Stimulated activated memory B cell treated with anti-CD40 and anti-IgM and Interleukin-4, amounts not matched to agents 10 μg/mL and 1 μg/mL and 100 μg/mL, for 72 hours (primary cell): ENCODE results near the gene RGS13.

Experiments used
- ATAC-seq: fragments of 150-1000 bp; cut with Tn5 transposase; 2 replicates; pipeline ENCODE4 v1.10.0; 2021
- H3K27ac Mint-ChIP-seq: one replicate; pipeline ENCODE4 v1.8.0; 2022; ENCODE audit warnings: mild to moderate bottlenecking, mixed read lengths
- H3K27me3 Mint-ChIP-seq: one replicate; pipeline ENCODE4 v1.8.0; 2022; ENCODE audit warnings: mixed read lengths
- H3K36me3 Mint-ChIP-seq: one replicate; pipeline ENCODE4 v1.8.0; 2022; ENCODE audit warnings: mixed read lengths
- H3K4me1 Mint-ChIP-seq: one replicate; pipeline ENCODE4 v1.8.0; 2022; ENCODE audit warnings: mixed read lengths
- H3K4me3 Mint-ChIP-seq: one replicate; pipeline ENCODE4 v1.8.0; 2022; ENCODE audit warnings: mild to moderate bottlenecking, moderate library complexity, mixed read lengths
- H3K9me3 Mint-ChIP-seq: one replicate; pipeline ENCODE4 v1.8.0; 2022; ENCODE audit warnings: mixed read lengths

The RGS13 gene

DNA sequence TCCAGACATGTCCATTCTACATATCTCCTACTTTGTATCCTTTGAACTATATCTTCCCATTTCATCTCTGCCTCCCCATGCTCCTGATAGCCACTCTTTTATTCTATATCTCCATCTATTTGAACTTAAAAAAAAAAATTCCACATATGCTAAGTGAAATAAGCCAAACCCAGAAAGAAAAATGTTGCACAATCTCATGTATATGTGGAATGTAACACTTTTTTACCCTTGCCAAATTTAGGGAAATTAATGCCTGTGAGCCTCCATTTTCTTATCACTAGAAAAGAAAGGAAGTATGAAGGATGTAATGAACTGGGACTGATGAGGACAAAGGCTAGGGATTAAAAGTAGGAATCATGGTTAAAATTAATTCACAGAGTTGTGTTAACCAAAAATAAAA, 53.5 kb downstream of the RGS13 start:
- Mint-ChIP-seq H3K4me3 (no peak overlapping the region), H3K27me3 (peaks cover 33% of the 10 kb centered on the region), H3K4me1 (no peaks in the 10 kb centered on the region), H3K36me3 (no peaks in the 10 kb centered on the region), H3K9me3 (peaks cover 8% of the 10 kb centered on the region), H3K27ac (no peak overlapping the region)
- no peak for ATAC-seq

DNA sequence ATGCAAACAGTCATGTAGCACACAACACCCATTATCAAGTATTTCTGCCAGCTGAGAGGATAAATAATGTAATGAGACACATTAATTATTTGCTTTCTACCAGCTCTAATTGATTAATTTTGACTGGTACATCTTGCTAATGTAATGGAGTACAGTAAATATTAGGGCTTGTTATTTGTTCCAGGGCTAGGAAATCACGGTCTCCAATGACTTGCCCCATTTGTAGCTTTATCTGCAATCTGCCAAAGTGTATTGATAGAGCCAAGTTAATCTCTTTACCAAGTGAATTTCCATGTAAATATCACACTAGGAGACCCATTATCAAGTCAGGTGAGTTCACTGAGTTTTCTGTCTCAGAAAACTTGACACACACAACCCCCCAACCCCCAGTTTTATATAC, 55.1 kb downstream of the RGS13 start:
- Mint-ChIP-seq H3K27me3 (peaks cover 33% of the 10 kb centered on the region), H3K36me3 (no peaks in the 10 kb centered on the region), H3K9me3 (peaks cover 8% of the 10 kb centered on the region), H3K4me1 (no peaks in the 10 kb centered on the region), H3K4me3 (no peak overlapping the region), H3K27ac (no peak overlapping the region)
- ATAC-seq = no peak

GRCh38 chr1:192696082-192696481, 60.1 kb downstream of the RGS13 start:
- H3K9me3 Mint-ChIP-seq = peaks cover 6% of the 10 kb centered on the region
- no peaks in the 10 kb centered on the region for H3K36me3 Mint-ChIP-seq
- H3K27ac Mint-ChIP-seq = no peak overlapping the region
- H3K27me3 Mint-ChIP-seq = peaks cover 11% of the 10 kb centered on the region
- ATAC-seq = no peak
- H3K4me1 Mint-ChIP-seq = no peaks in the 10 kb centered on the region
- no peak overlapping the region for H3K4me3 Mint-ChIP-seq

DNA sequence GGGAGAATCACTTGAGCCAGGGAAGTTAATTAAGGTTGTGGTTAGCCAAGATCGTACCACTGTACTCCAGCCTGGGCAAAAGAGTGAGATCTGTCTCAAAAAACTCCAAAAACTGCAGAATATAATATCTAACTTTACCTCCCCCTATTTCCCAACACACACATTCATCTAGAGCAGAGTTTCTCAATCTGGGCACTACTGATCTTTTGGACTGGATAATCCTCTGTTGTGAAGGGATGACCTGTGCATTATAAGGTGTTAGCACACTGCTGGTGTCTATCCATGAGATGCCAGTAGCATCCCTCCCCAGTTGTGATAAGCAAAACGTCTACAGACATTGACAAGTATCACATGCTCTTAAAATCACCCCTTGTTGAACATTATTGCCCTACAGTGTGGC, 61.8 kb downstream of the RGS13 start:
- Mint-ChIP-seq H3K36me3 (no peaks in the 10 kb centered on the region), H3K27me3 (peaks cover 4% of the 10 kb centered on the region), H3K4me3 (no peak overlapping the region), H3K9me3 (peaks cover 2% of the 10 kb centered on the region), H3K4me1 (no peaks in the 10 kb centered on the region), H3K27ac (no peak overlapping the region)
- no peak for ATAC-seq

- ATAC-seq = no peak
- Mint-ChIP-seq H3K9me3 (no peaks in the 10 kb centered on the region), H3K36me3 (no peaks in the 10 kb centered on the region), H3K4me3 (no peak overlapping the region), H3K27ac (no peak overlapping the region), H3K4me1 (no peaks in the 10 kb centered on the region), H3K27me3 (no peaks in the 10 kb centered on the region)
These were observed 62.8 kb downstream of the RGS13 start for GRCh38 chr1:192698731-192699130.

DNA sequence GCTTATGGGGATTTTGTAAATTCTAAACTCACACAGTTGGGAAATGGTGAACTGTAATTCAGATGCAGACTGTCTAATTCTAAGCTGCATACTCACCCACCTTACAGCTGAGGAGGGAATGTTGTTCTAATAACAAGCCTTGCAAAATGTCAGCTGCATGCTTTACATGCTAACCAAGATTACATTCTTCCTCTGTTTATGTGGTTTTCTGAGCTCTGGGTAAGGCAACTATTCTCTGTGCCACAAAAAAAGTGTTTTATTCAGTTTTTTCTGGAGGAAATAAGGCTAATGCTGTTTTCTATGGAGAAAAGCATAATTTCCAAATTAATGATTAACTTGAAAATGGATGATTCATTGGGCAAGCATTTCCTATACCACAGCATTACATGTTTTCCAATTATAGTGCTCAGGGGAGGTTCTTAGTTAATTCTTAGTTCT, 64.9 kb downstream of the RGS13 start:
- no peaks in the 10 kb centered on the region for H3K9me3 Mint-ChIP-seq
- H3K4me1 Mint-ChIP-seq = no peaks in the 10 kb centered on the region
- no peak overlapping the region for H3K27ac Mint-ChIP-seq
- H3K27me3 Mint-ChIP-seq = no peaks in the 10 kb centered on the region
- ATAC-seq = no peak
- H3K4me3 Mint-ChIP-seq = no peak overlapping the region
- no peaks in the 10 kb centered on the region for H3K36me3 Mint-ChIP-seq

- H3K36me3 Mint-ChIP-seq = no peaks in the 10 kb centered on the region
- ATAC-seq = no peak
- no peaks in the 10 kb centered on the region for H3K27me3 Mint-ChIP-seq
These were observed 66.4 kb downstream of the RGS13 start for GRCh38 chr1:192702212-192702902.

GRCh38 chr1:192703283-192704206, 67.6 kb downstream of the RGS13 start:
- no peaks in the 10 kb centered on the region for H3K27me3 Mint-ChIP-seq
- H3K4me1 Mint-ChIP-seq = no peaks in the 10 kb centered on the region
- H3K36me3 Mint-ChIP-seq = no peaks in the 10 kb centered on the region
- no peaks in the 10 kb centered on the region for H3K9me3 Mint-ChIP-seq
- peak overlapping the region; percentile 32 for H3K4me3 Mint-ChIP-seq
- no peak overlapping the region for H3K27ac Mint-ChIP-seq
- peak; percentile 84 for ATAC-seq

More at GRCh38 chr1:192702212-192702902, 66.4 kb downstream of the RGS13 start:
- H3K4me1 Mint-ChIP-seq = no peaks in the 10 kb centered on the region
- H3K27ac Mint-ChIP-seq = no peak overlapping the region
- H3K4me3 Mint-ChIP-seq = no peak overlapping the region
- no peaks in the 10 kb centered on the region for H3K9me3 Mint-ChIP-seq

GRCh38 chr1:192705510-192705909, 69.6 kb downstream of the RGS13 start:
- Mint-ChIP-seq H3K27me3 (no peaks in the 10 kb centered on the region), H3K27ac (no peak overlapping the region), H3K4me1 (no peaks in the 10 kb centered on the region), H3K36me3 (no peaks in the 10 kb centered on the region), H3K4me3 (no peak overlapping the region), H3K9me3 (no peaks in the 10 kb centered on the region)
- ATAC-seq = no peak

DNA sequence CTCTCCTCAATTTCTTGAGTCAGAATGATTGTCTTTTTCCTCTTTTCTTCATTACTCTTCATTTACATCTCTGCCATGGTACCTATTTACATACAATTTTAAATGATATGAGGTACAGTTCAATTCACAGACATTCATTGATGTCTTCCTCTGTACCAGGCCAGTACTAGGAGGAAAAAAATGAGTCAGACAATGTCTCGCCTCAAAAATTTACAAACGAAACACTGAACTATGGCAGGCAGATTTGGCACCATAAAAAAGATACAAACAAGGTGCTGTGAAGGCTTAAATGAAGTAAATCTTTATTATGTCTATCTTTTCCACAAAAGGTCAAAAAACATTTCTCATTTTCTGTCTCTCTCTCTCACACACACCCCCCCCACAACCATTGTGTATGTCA, 71.0 kb downstream of the RGS13 start:
- no peaks in the 10 kb centered on the region for H3K36me3 Mint-ChIP-seq
- H3K4me3 Mint-ChIP-seq = no peak overlapping the region
- H3K4me1 Mint-ChIP-seq = no peaks in the 10 kb centered on the region
- H3K9me3 Mint-ChIP-seq = no peaks in the 10 kb centered on the region
- no peaks in the 10 kb centered on the region for H3K27me3 Mint-ChIP-seq
- no peak for ATAC-seq
- H3K27ac Mint-ChIP-seq = no peak overlapping the region

GRCh38 chr1:192707978-192708547, 72.1 kb downstream of the RGS13 start:
- H3K4me3 Mint-ChIP-seq = no peak overlapping the region
- ATAC-seq = no peak
- H3K27ac Mint-ChIP-seq = no peak overlapping the region
- H3K9me3 Mint-ChIP-seq = no peaks in the 10 kb centered on the region
- no peaks in the 10 kb centered on the region for H3K36me3 Mint-ChIP-seq
- no peaks in the 10 kb centered on the region for H3K27me3 Mint-ChIP-seq
- no peaks in the 10 kb centered on the region for H3K4me1 Mint-ChIP-seq

GRCh38 chr1:192709544-192709943, 73.6 kb downstream of the RGS13 start:
- H3K27me3 Mint-ChIP-seq = no peaks in the 10 kb centered on the region
- no peak overlapping the region for H3K27ac Mint-ChIP-seq
- H3K4me3 Mint-ChIP-seq = no peak overlapping the region
- no peaks in the 10 kb centered on the region for H3K4me1 Mint-ChIP-seq
- H3K9me3 Mint-ChIP-seq = no peaks in the 10 kb centered on the region
- no peak for ATAC-seq
- H3K36me3 Mint-ChIP-seq = no peaks in the 10 kb centered on the region
